GM12865 (cell line): ENCODE measurements around the gene NFATC3.

Experiments
- DNase-seq: peaks from one replicate; pipeline ENCODE4 v3.0.0; 2010; ENCODE audit warnings: low read depth
- H3K4me3 ChIP-seq: 2 replicates; pipeline ENCODE4 v1.5.1; 2011; ENCODE audit warnings: mild to moderate bottlenecking, low read depth, low read length, control low read depth
- CTCF ChIP-seq: IDR thresholded peaks from 2 replicates; pipeline ENCODE4 v1.5.1; 2011; ENCODE audit warnings: low read length, control low read depth, low read depth, inconsistent platforms; ENCODE audit not compliant: insufficient read depth; ENCODE audit errors: missing control alignments

The NFATC3 gene

GRCh38 chr16:68083861-68084503 lies 1.2 kb upstream of the NFATC3 start:
- DNase-seq, result no peak
- no peak for TF ChIP-seq CTCF
- H3K4me3 ChIP-seq, result peak overlapping the region; percentile 71

- peak; percentile 95 for DNase-seq
- TF ChIP-seq CTCF, result peak; percentile 10
- peak overlapping the region; percentile 71 for H3K4me3 ChIP-seq
These were observed 489 bp upstream of the NFATC3 start for GRCh38 chr16:68084504-68085258.

- H3K4me3 ChIP-seq, result peak overlapping the region; percentile 89
These were observed 1.2 kb downstream of the NFATC3 start for GRCh38 chr16:68086336-68086841.

GRCh38 chr16:68086860-68087268 lies 1.7 kb downstream of the NFATC3 start:
- peak overlapping the region; percentile 89 for H3K4me3 ChIP-seq
- DNase-seq, result no peak
- TF ChIP-seq CTCF, result no peak

More at GRCh38 chr16:68086336-68086841, 1.2 kb downstream of the NFATC3 start:
- no peak for TF ChIP-seq CTCF
- no peak for DNase-seq

- peak overlapping the region; percentile 89 for H3K4me3 ChIP-seq
These were observed 2.5 kb downstream of the NFATC3 start for GRCh38 chr16:68087688-68088087.

GRCh38 chr16:68088130-68088972 lies 3.2 kb downstream of the NFATC3 start:
- H3K4me3 ChIP-seq, result peak overlapping the region; percentile 89; the same call in 1 of the 2 replicates
- no peak for DNase-seq
- no peak for TF ChIP-seq CTCF

More at GRCh38 chr16:68087688-68088087, 2.5 kb downstream of the NFATC3 start:
- TF ChIP-seq CTCF, result no peak
- no peak for DNase-seq
